ENCODE results near the gene MMAB. TPM values are rescaled to one million over a fixed set of nuclear protein-coding genes. Genes with fewer than 3 reads are reported as not detected.

MMAB gene
- total and polyA plus RNA-seq, 2 of the 13 experiments (the other 11 are each of a cell fraction or from before 2014, with no cell fraction given) = 26.1 to 77.3 TPM

DNA sequence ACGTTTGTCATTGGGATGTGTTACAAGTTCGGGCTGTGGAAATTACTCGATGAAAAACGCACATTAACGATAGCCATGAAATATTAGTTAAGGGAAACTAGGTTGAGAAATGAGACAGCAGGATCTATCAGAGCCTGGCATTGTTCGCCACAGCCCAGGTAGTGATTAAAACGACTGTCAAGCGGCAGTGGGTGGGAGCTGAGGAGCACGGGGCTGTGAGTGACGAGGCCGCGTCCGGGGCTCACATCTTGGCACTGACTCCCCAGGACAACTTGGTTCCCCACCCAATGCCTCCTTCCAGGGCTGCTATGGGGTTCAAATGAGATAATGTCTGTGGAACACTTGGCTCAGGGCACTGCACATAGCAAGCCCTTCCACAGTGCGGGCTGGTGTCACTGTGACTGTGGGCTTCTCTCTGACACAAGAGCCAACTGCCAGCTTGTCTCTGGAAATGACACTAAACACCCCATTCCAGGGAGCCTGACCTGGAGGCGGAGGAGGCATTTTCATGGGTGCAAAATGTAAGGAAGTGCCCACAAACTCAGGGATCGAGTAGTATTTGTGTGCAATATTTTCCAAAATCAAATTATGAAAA, 19.3 kb downstream of the MMAB start (continued):
- TF ChIP-seq, protein P1, sequence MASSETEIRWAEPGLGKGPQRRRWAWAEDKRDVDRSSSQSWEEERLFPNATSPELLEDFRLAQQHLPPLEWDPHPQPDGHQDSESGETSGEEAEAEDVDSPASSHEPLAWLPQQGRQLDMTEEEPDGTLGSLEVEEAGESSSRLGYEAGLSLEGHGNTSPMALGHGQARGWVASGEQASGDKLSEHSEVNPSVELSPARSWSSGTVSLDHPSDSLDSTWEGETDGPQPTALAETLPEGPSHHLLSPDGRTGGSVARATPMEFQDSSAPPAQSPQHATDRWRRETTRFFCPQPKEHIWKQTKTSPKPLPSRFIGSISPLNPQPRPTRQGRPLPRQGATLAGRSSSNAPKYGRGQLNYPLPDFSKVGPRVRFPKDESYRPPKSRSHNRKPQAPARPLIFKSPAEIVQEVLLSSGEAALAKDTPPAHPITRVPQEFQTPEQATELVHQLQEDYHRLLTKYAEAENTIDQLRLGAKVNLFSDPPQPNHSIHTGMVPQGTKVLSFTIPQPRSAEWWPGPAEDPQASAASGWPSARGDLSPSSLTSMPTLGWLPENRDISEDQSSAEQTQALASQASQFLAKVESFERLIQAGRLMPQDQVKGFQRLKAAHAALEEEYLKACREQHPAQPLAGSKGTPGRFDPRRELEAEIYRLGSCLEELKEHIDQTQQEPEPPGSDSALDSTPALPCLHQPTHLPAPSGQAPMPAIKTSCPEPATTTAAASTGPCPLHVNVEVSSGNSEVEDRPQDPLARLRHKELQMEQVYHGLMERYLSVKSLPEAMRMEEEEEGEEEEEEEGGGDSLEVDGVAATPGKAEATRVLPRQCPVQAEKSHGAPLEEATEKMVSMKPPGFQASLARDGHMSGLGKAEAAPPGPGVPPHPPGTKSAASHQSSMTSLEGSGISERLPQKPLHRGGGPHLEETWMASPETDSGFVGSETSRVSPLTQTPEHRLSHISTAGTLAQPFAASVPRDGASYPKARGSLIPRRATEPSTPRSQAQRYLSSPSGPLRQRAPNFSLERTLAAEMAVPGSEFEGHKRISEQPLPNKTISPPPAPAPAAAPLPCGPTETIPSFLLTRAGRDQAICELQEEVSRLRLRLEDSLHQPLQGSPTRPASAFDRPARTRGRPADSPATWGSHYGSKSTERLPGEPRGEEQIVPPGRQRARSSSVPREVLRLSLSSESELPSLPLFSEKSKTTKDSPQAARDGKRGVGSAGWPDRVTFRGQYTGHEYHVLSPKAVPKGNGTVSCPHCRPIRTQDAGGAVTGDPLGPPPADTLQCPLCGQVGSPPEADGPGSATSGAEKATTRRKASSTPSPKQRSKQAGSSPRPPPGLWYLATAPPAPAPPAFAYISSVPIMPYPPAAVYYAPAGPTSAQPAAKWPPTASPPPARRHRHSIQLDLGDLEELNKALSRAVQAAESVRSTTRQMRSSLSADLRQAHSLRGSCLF (CRISPR knock-in tag; IDR thresholded peaks at IDR 0.05; ENCODE audit: borderline replicate concordance) = no peak
- TF ChIP-seq, protein P2, sequence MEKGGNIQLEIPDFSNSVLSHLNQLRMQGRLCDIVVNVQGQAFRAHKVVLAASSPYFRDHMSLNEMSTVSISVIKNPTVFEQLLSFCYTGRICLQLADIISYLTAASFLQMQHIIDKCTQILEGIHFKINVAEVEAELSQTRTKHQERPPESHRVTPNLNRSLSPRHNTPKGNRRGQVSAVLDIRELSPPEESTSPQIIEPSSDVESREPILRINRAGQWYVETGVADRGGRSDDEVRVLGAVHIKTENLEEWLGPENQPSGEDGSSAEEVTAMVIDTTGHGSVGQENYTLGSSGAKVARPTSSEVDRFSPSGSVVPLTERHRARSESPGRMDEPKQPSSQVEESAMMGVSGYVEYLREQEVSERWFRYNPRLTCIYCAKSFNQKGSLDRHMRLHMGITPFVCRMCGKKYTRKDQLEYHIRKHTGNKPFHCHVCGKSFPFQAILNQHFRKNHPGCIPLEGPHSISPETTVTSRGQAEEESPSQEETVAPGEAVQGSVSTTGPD (CRISPR knock-in tag; IDR thresholded peaks at IDR 0.05) = no peak
- TF ChIP-seq FOXA3 (CRISPR knock-in tag; IDR thresholded peaks at IDR 0.05) (no peak), MTF2 (CRISPR knock-in tag; IDR thresholded peaks at IDR 0.05; ENCODE audit: borderline replicate concordance) (no peak), MXI1 (IDR thresholded peaks at IDR 0.05; ENCODE audit: borderline replicate concordance, low read depth, low read length) (no peak), IKZF4 (CRISPR knock-in tag; IDR thresholded peaks at IDR 0.05; ENCODE audit: borderline replicate concordance, low read depth, not compliant biosample characterization) (no peak), WIZ (CRISPR knock-in tag; IDR thresholded peaks at IDR 0.05) (no peak), PRMT3 (CRISPR knock-in tag; IDR thresholded peaks at IDR 0.05; ENCODE audit: borderline replicate concordance, low read depth) (no peak), ZNF83 (CRISPR knock-in tag; IDR thresholded peaks at IDR 0.05; ENCODE audit: borderline replicate concordance) (no peak), ZNF446 (CRISPR knock-in tag; IDR thresholded peaks at IDR 0.05) (no peak), TBX3 (IDR thresholded peaks at IDR 0.05; ENCODE audit: borderline replicate concordance) (no peak), ZNF235 (CRISPR knock-in tag; IDR thresholded peaks at IDR 0.05; ENCODE audit: borderline replicate concordance) (no peak), REPIN1 (CRISPR knock-in tag; IDR thresholded peaks at IDR 0.05; ENCODE audit: borderline replicate concordance, low read depth) (no peak), MLLT10 (CRISPR knock-in tag; IDR thresholded peaks at IDR 0.05) (no peak), ZNF367 (CRISPR knock-in tag; IDR thresholded peaks at IDR 0.05; ENCODE audit: borderline replicate concordance) (no peak)
- TF ChIP-seq, protein P3, sequence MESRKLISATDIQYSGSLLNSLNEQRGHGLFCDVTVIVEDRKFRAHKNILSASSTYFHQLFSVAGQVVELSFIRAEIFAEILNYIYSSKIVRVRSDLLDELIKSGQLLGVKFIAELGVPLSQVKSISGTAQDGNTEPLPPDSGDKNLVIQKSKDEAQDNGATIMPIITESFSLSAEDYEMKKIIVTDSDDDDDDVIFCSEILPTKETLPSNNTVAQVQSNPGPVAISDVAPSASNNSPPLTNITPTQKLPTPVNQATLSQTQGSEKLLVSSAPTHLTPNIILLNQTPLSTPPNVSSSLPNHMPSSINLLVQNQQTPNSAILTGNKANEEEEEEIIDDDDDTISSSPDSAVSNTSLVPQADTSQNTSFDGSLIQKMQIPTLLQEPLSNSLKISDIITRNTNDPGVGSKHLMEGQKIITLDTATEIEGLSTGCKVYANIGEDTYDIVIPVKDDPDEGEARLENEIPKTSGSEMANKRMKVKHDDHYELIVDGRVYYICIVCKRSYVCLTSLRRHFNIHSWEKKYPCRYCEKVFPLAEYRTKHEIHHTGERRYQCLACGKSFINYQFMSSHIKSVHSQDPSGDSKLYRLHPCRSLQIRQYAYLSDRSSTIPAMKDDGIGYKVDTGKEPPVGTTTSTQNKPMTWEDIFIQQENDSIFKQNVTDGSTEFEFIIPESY (CRISPR knock-in tag; IDR thresholded peaks at IDR 0.05) = no peak
- TF ChIP-seq, protein P4, sequence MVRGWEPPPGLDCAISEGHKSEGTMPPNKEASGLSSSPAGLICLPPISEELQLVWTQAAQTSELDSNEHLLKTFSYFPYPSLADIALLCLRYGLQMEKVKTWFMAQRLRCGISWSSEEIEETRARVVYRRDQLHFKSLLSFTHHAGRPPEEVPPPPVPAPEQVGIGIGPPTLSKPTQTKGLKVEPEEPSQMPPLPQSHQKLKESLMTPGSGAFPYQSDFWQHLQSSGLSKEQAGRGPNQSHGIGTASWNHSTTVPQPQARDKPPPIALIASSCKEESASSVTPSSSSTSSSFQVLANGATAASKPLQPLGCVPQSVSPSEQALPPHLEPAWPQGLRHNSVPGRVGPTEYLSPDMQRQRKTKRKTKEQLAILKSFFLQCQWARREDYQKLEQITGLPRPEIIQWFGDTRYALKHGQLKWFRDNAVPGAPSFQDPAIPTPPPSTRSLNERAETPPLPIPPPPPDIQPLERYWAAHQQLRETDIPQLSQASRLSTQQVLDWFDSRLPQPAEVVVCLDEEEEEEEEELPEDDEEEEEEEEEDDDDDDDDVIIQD (CRISPR knock-in tag; IDR thresholded peaks at IDR 0.05; ENCODE audit: low read depth) = no peak
- TF ChIP-seq, protein P5, sequence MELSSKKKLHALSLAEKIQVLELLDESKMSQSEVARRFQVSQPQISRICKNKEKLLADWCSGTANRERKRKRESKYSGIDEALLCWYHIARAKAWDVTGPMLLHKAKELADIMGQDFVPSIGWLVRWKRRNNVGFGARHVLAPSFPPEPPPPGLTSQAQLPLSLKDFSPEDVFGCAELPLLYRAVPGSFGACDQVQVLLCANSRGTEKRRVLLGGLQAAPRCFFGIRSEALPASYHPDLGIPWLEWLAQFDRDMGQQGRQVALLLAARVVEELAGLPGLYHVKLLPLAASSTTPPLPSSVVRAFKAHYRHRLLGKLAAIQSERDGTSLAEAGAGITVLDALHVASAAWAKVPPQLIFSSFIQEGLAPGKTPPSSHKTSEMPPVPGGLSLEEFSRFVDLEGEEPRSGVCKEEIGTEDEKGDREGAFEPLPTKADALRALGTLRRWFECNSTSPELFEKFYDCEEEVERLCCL (CRISPR knock-in tag; IDR thresholded peaks at IDR 0.05; ENCODE audit: borderline replicate concordance) = no peak

Measured in HepG2 (cell line).